Activated CD4-positive, CD25-positive, alpha-beta regulatory T cell treated with anti-CD3 and anti-CD28 coated beads, Interleukin-2, amount 50 U/mL, for 72 hours (primary cell): ENCODE data around the gene GEMIN5.

Experiments used
- DNase-seq: peaks from one replicate; pipeline ENCODE4 v3.0.0; 2021

Gene GEMIN5

GRCh38 chr5:154873791-154874331, 64.2 kb downstream of the GEMIN5 start:
- no peak for DNase-seq

GRCh38 chr5:154871734-154872133, 66.3 kb downstream of the GEMIN5 start:
- DNase-seq = no peak

GRCh38 chr5:154868702-154869101, 69.3 kb downstream of the GEMIN5 start:
- DNase-seq = no peak

GRCh38 chr5:154866841-154867240, 71.2 kb downstream of the GEMIN5 start:
- DNase-seq = no peak

- no peak for DNase-seq
Measured at GRCh38 chr5:154865466-154866184, 72.4 kb downstream of the GEMIN5 start.

GRCh38 chr5:154863291-154864080, 74.5 kb downstream of the GEMIN5 start:
- no peak for DNase-seq

GRCh38 chr5:154862766-154863165, 75.2 kb downstream of the GEMIN5 start:
- no peak for DNase-seq

- no peak for DNase-seq
Measured at GRCh38 chr5:154861946-154862345, 76.1 kb downstream of the GEMIN5 start.

- DNase-seq = no peak
Measured at GRCh38 chr5:154860765-154861164, 77.2 kb downstream of the GEMIN5 start.

GRCh38 chr5:154860123-154860522, 77.9 kb downstream of the GEMIN5 start:
- no peak for DNase-seq

- no peak for DNase-seq
Measured at GRCh38 chr5:154858972-154859871, 78.8 kb downstream of the GEMIN5 start.

- DNase-seq = peak; percentile 97
Measured at GRCh38 chr5:154858297-154858971, 79.6 kb downstream of the GEMIN5 start, which contains the start of gene CNOT8. TSS of gene CNOT8 (plus strand) at chr5:154858627. CDS start at chr5:154863279, 4,652 bp downstream.

GRCh38 chr5:154857530-154858296, 80.3 kb downstream of the GEMIN5 start:
- DNase-seq = peak; percentile 80

- DNase-seq = no peak
Measured at GRCh38 chr5:154851351-154851750, 86.7 kb downstream of the GEMIN5 start.

- no peak for DNase-seq
Measured at GRCh38 chr5:154850255-154851062, 87.6 kb downstream of the GEMIN5 start, which contains the start of gene FAXDC2. TSS of gene FAXDC2 (minus strand) at chr5:154850603. CDS start at chr5:154838178, 12,425 bp downstream.

- DNase-seq = no peak
Measured at GRCh38 chr5:154849791-154850201, 88.2 kb downstream of the GEMIN5 start.

GRCh38 chr5:154849264-154849785, 88.7 kb downstream of the GEMIN5 start:
- no peak for DNase-seq

- DNase-seq = no peak
Measured at GRCh38 chr5:154844809-154845208, 93.2 kb downstream of the GEMIN5 start.

- no peak for DNase-seq
Measured at GRCh38 chr5:154842689-154843530, 95.1 kb downstream of the GEMIN5 start.
